ENCODE data around the gene KCNK1. TPM values are rescaled to one million over a fixed set of nuclear protein-coding genes. Genes with fewer than 3 reads are reported as not detected.

The KCNK1 gene
- total RNA-seq, 1 donor from 2014 or later = 7.3 TPM

- DNase-seq = no peak
- Histone ChIP-seq H3K27ac (no peak overlapping the region), H3K9me3 (no peaks in the 10 kb centered on the region), H3K4me3 (no peak overlapping the region), H3K36me3 (no peaks in the 10 kb centered on the region), H3K27me3 (no peaks in the 10 kb centered on the region), H3K4me1 (no peaks in the 10 kb centered on the region)
- no peak for TF ChIP-seq CTCF (IDR thresholded peaks at IDR 0.05)
- no peak for ATAC-seq
- intact Hi-C loops (cut with DNase I) = no loop called here
These were observed 42.8 kb downstream of the KCNK1 start for GRCh38 chr1:233656687-233657086.

- Histone ChIP-seq H3K36me3 (no peaks in the 10 kb centered on the region), H3K9me3 (no peaks in the 10 kb centered on the region), H3K4me1 (no peaks in the 10 kb centered on the region), H3K4me3 (no peak overlapping the region), H3K27me3 (no peaks in the 10 kb centered on the region), H3K27ac (no peak overlapping the region)
- DNase-seq (no peak), ATAC-seq (no peak)
- TF ChIP-seq CTCF (IDR thresholded peaks at IDR 0.05) = no peak
- intact Hi-C loops (cut with DNase I) = no loop called here
These were observed 43.6 kb downstream of the KCNK1 start for GRCh38 chr1:233657466-233657865.

GRCh38 chr1:233659495-233659894, 45.6 kb downstream of the KCNK1 start:
- ATAC-seq (no peak), DNase-seq (no peak)
- TF ChIP-seq CTCF (IDR thresholded peaks at IDR 0.05) = no peak
- Histone ChIP-seq H3K4me1 (no peaks in the 10 kb centered on the region), H3K36me3 (no peaks in the 10 kb centered on the region), H3K9me3 (no peaks in the 10 kb centered on the region), H3K4me3 (no peak overlapping the region), H3K27ac (no peak overlapping the region), H3K27me3 (no peaks in the 10 kb centered on the region)
- intact Hi-C loops (cut with DNase I) = no loop called here

- ATAC-seq (no peak), DNase-seq (no peak)
- no peaks in the 10 kb centered on the region for H3K27me3 ChIP-seq
- H3K4me1 ChIP-seq = no peaks in the 10 kb centered on the region
- H3K36me3 ChIP-seq = no peaks in the 10 kb centered on the region
- intact Hi-C loops (cut with DNase I) = no loop called here
- H3K4me3 ChIP-seq = no peak overlapping the region
- no peak overlapping the region for H3K27ac ChIP-seq
- TF ChIP-seq CTCF (IDR thresholded peaks at IDR 0.05) = no peak
- no peaks in the 10 kb centered on the region for H3K9me3 ChIP-seq
These were observed 47.7 kb downstream of the KCNK1 start for GRCh38 chr1:233661376-233662159.

- no peak for DNase-seq
- Histone ChIP-seq H3K27ac (no peak overlapping the region), H3K36me3 (no peaks in the 10 kb centered on the region), H3K9me3 (no peaks in the 10 kb centered on the region), H3K4me3 (no peak overlapping the region), H3K4me1 (no peaks in the 10 kb centered on the region), H3K27me3 (no peaks in the 10 kb centered on the region)
- no peak for TF ChIP-seq CTCF (IDR thresholded peaks at IDR 0.05)
- ATAC-seq = no peak
- intact Hi-C loops (cut with DNase I) = no loop called here
These were observed 48.8 kb downstream of the KCNK1 start for GRCh38 chr1:233662575-233663304.
